Muscle layer of colon (tissue), 2 donors: Measurements from ENCODE around the gene TJP1.
"Not testable (repeated sequence)": the region's sequence is repeated elsewhere in the genome, so short reads cannot be mapped to it uniquely, and the experiment has no call there.

Experiments
- H3K27ac ChIP-seq: one replicate; pipeline ENCODE4 v1.7.0; 2013; ENCODE audit warnings: low read depth, mild to moderate bottlenecking, low read length, moderate library complexity
- H3K27me3 ChIP-seq, 2 donors: one replicate each; pipeline ENCODE4 v1.7.0; 2013; ENCODE audit warnings: low read length in 2 of 2, mild to moderate bottlenecking in 2 of 2; ENCODE audit not compliant: insufficient read depth in 2 of 2, control insufficient read depth in 1 of 2
- H3K36me3 ChIP-seq: one replicate; pipeline ENCODE4 v1.7.0; 2013; ENCODE audit warnings: mild to moderate bottlenecking, low read length; ENCODE audit not compliant: insufficient read depth
- H3K4me1 ChIP-seq: one replicate; pipeline ENCODE4 v1.7.0; 2013; ENCODE audit warnings: mild to moderate bottlenecking, low read length; ENCODE audit not compliant: insufficient read depth
- H3K4me3 ChIP-seq, 2 donors: one replicate each; pipeline ENCODE4 v1.7.0; 2013; ENCODE audit warnings: low read length in 2 of 2, low read depth in 1 of 2, mild to moderate bottlenecking in 1 of 2, moderate library complexity in 1 of 2
- H3K9ac ChIP-seq: one replicate; pipeline ENCODE4 v1.7.0; 2013; ENCODE audit warnings: low read length
- H3K9me3 ChIP-seq: one replicate; pipeline ENCODE4 v1.7.0; 2013; ENCODE audit warnings: mild to moderate bottlenecking, low read length
- donor health status: abdominal sarcoma.
- donor health status: Adenocarcinoma of cecum.

The TJP1 gene

DNA sequence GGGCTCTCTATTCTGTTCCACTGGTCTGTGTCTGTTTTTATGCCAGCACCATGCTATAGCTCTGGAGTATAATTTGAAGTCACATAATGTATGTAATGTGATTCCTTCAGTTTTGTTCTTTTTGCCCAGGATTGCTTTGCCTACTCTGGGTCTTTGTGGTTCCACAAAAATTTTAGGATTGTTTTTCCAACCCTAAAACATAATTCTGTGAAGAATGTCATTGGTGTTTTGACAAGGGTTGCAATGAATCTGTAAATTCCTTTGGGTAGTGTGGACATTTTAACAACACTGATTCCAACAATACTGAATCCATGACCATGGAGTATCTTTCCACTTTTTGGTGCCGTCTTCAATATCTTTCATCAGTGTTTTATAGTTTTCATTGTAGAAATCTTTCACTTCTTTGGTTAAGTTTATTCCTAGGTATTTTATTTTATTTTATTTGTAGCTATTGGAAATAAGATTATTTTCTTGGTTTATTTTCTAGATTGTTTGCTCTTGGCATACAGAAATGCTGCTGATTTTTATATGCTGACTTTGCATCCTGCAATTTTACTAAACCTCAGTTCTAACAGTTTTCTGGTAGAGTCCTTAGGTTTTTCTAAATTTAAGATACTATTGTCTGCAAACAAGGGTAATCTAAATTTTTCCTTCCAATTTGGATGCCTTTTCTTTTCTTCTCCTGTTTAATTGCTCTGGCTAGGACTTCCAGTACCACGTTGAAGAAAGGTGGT, 29.7 kb downstream of the TJP1 start:
- Histone ChIP-seq H3K27me3 (no peaks in the 10 kb centered on the region), H3K9ac (no peak overlapping the region), H3K4me1 (peaks cover 8% of the 10 kb centered on the region), H3K9me3 (no peaks in the 10 kb centered on the region), H3K27ac (no peak overlapping the region), H3K36me3 (peaks cover 4% of the 10 kb centered on the region), H3K4me3 (no peak overlapping the region)

DNA sequence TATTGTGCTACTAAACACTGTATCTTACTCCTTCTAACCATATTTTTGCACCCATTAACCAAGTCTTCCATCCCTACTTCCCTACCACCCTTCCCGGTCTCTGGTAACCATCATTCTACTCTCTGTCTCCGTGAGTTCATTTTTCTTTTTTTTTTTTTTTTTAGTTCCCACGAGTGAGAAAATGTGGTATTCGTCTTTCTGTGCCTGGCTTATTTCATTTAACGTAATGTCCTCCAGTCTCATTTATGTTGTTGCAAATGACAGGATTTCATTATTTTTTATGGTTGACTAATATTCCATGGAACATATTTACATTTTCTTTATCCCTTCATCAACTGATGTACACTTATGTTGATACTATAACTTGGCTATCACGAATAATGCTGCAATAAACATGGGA, 31.7 kb downstream of the TJP1 start:
- H3K4me3 ChIP-seq = no peak overlapping the region
- no peaks in the 10 kb centered on the region for H3K9me3 ChIP-seq
- H3K36me3 ChIP-seq = peaks cover 4% of the 10 kb centered on the region
- no peak overlapping the region for H3K27ac ChIP-seq
- H3K4me1 ChIP-seq = peaks cover 13% of the 10 kb centered on the region
- H3K27me3 ChIP-seq = no peaks in the 10 kb centered on the region
- H3K9ac ChIP-seq = no peak overlapping the region

DNA sequence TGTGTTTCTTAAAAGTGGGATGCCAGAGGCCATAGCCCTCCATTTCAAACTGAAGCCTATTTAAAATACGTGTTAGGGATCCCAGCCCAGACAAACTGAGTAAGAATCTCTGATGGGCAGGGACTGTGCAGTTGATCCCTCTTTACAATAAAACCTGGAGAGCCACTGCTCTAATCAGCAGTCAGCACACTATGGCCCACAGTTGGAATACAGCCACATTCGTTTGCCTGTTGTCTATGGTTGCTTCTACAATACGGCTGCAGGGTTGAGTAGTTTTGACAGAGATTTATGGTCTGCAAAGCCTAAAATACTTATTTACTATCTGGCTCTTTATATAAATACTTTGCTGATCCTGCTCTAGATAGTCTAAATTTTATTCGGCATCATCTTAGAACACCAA, 32.4 kb downstream of the TJP1 start:
- Histone ChIP-seq H3K4me3 (no peak overlapping the region), H3K36me3 (peaks cover 4% of the 10 kb centered on the region), H3K4me1 (peaks cover 13% of the 10 kb centered on the region), H3K27me3 (no peaks in the 10 kb centered on the region), H3K27ac (no peak overlapping the region), H3K9ac (no peak overlapping the region), H3K9me3 (no peaks in the 10 kb centered on the region)

DNA sequence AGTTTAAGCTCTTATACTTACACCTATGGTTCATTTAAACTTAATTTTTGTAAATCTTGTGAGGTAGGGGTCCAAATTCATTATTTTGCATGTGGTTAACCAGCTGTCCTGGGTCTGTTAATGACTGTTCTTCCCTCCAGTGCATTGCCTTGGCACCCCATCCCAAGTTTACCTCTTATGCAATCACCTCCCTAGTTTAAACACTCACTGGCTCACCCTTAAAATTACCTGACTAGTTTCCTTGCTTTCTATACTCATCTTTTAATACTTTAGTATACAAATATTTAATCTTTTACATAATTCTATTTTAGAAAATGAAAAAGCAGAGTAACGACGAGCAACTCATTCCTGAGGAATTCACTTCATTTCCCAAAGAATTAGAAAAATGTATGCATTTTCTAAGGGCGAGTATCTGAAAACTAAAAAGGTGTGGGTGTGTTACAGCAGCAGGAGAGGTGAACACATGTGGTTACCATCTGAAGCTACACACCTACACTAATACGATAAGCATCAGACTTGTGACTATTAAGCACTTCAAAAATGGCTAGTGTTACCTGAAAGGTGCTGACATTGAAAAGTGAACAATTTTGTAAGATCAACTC, 33.7 kb downstream of the TJP1 start:
- Histone ChIP-seq H3K4me3 (no peak overlapping the region), H3K4me1 (peaks cover 13% of the 10 kb centered on the region), H3K9me3 (no peaks in the 10 kb centered on the region), H3K9ac (no peak overlapping the region), H3K27ac (no peak overlapping the region), H3K27me3 (no peaks in the 10 kb centered on the region), H3K36me3 (peaks cover 4% of the 10 kb centered on the region)

DNA sequence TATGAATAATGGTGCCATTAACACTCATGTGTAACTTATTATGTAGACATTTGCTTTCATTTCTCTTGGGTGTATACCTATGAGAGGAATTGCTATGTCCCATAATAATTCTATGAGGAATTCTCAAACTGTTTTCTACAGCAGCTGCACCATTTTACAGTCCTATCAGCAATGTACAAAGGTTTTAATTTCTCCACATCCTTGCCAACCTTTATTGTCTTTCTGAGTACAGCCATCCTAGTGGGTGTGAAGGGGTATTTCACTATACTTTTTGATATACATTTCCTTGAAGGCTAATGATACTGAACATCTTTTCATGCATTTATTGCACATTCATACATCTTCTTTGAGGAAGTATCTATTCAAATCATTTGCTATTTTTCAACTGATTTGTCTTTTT, 34.5 kb downstream of the TJP1 start:
- H3K36me3 ChIP-seq = no peaks in the 10 kb centered on the region
- H3K27ac ChIP-seq = no peak overlapping the region
- H3K4me1 ChIP-seq = peaks cover 13% of the 10 kb centered on the region
- H3K27me3 ChIP-seq = no peaks in the 10 kb centered on the region
- no peaks in the 10 kb centered on the region for H3K9me3 ChIP-seq
- H3K4me3 ChIP-seq = no peak overlapping the region
- H3K9ac ChIP-seq = no peak overlapping the region

DNA sequence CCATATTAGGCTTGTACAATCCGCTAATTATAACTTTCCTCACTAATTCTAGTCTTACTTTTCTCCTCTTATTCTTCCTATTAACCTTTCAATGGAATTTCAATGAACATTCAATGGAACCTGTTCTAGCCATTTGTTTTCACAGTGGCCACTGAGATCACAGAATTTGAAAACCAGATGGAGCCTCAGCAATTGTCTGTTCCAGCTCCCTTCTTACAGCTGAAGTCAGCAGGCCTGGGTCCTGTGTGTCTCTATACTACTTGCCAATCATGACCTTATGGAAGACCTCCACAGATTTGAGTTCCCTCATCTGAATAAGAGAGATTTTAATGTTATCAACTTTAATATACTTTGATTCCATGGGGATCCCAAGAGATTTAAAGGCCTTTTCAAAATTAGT, 36.6 kb downstream of the TJP1 start:
- Histone ChIP-seq H3K36me3 (no peaks in the 10 kb centered on the region), H3K9ac (no peak overlapping the region), H3K4me3 (no peak overlapping the region), H3K4me1 (peaks cover 13% of the 10 kb centered on the region), H3K27me3 (no peaks in the 10 kb centered on the region), H3K9me3 (no peaks in the 10 kb centered on the region), H3K27ac (no peak overlapping the region)

DNA sequence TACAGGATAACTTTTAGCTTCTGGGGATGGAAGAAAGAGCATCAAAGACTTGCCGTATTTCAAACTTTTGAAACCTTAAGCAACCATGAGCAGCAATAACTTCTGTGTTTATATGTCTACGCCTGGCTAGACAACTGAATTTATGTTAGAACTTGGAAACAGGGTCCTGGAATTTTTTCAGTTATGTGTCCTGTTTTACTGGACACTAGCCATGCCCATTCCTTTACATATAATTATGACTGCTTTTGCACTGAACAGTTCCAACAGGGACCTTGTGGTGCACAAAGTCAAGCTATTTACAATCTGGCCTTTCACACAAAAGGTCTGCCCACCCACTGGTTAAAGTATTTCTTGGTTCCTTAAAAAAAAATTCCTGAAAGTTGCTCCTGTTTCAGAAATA, 37.1 kb downstream of the TJP1 start:
- H3K27ac ChIP-seq = no peak overlapping the region
- no peaks in the 10 kb centered on the region for H3K27me3 ChIP-seq
- peaks cover 13% of the 10 kb centered on the region for H3K4me1 ChIP-seq
- no peak overlapping the region for H3K4me3 ChIP-seq
- no peaks in the 10 kb centered on the region for H3K9me3 ChIP-seq
- no peaks in the 10 kb centered on the region for H3K36me3 ChIP-seq
- H3K9ac ChIP-seq = no peak overlapping the region

DNA sequence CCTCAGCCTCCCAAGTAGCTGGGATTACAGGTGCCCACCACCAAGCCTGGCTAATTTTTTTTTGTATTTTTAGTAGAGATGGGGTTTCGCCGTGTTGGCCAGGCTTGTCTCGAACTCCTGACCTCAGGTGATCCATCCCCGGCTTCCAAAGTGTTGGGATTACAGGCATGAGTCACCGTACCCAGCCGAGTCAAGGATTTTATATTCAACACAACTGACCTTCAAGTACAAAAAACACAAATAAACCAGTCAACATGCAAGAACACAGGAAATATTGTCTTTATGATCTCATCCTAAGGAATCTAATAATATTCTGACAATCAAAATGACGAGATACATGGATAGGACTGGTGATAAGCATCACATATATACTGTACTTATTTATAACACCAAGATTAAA, 37.9 kb downstream of the TJP1 start:
- no peaks in the 10 kb centered on the region for H3K27me3 ChIP-seq
- H3K27ac ChIP-seq = no peak overlapping the region

DNA sequence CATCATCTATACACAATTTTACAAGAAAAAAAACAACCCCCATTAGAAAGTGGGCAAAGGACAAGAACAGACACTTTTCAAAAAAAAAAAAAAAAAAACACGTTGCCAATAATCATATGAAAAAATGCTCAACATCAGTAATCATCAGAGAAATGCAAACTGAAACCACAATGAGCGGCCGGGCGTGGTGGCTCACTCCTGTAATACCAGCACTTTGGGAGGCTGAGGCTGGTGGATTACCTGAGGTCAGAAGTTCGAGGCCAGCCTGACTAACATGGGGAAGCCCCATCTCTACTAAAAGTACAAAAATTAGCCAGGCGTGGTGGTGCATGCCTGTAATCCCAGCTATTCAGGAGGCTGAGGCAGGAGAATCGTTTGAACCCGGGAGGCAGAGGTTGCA, 39.5 kb downstream of the TJP1 start:
- H3K9ac ChIP-seq, H3K4me3 ChIP-seq, H3K27me3 ChIP-seq, H3K36me3 ChIP-seq, H3K27ac ChIP-seq, H3K9me3 ChIP-seq: not testable (repeated sequence)
- H3K4me1 ChIP-seq = peaks cover 10% of the 10 kb centered on the region

More for the DNA sequence above, 37.9 kb downstream of the TJP1 start:
- Histone ChIP-seq H3K9me3 (no peaks in the 10 kb centered on the region), H3K9ac (no peak overlapping the region), H3K36me3 (no peaks in the 10 kb centered on the region), H3K4me3 (no peak overlapping the region), H3K4me1 (peaks cover 6% of the 10 kb centered on the region)

DNA sequence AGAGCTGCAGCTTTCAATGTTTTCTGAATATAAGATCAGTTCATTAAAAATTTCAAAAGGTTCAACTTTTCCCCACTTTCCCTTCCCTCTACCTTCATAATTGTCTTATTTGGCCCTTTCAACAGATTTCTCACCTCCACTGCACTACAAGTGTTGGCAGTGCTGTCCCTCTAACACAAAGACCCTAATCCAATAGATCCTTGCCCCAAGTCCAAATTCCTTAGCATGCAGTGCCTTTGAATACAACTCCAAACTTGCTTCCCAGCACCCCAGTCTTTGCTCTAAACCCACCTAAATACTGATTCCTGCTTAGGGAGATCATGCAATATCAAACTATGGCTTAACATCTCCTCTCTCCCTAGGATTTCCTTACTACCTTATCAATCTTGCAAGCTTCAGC, 43.9 kb downstream of the TJP1 start:
- H3K9me3 ChIP-seq = no peaks in the 10 kb centered on the region
- no peaks in the 10 kb centered on the region for H3K27me3 ChIP-seq
- no peak overlapping the region for H3K27ac ChIP-seq
- no peak overlapping the region for H3K4me3 ChIP-seq
- H3K9ac ChIP-seq = no peak overlapping the region
- H3K36me3 ChIP-seq = no peaks in the 10 kb centered on the region
- H3K4me1 ChIP-seq = peaks cover 6% of the 10 kb centered on the region

DNA sequence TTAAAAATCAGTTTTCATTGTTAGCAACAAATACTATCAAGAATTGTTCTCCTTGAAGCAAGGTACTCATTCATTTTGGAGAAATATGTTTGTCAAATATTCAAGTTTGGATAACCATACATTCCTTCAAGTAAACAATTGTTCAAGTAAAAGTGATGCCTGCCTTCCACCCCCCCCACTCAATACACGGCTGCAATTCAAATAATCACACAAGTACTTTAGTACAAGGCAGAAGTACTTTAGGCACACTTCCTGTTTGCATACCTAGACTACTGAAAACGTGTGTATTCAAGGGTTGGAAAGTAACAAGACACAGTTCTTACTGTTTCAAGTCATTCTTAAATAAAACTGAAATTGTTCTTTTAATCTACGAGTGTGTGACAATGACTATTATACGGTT, 45.4 kb downstream of the TJP1 start:
- H3K9me3 ChIP-seq = no peaks in the 10 kb centered on the region
- H3K4me3 ChIP-seq = no peak overlapping the region
- no peak overlapping the region for H3K9ac ChIP-seq
- H3K36me3 ChIP-seq = no peaks in the 10 kb centered on the region
- H3K27ac ChIP-seq = no peak overlapping the region
- H3K27me3 ChIP-seq = no peaks in the 10 kb centered on the region
- H3K4me1 ChIP-seq = peaks cover 6% of the 10 kb centered on the region

DNA sequence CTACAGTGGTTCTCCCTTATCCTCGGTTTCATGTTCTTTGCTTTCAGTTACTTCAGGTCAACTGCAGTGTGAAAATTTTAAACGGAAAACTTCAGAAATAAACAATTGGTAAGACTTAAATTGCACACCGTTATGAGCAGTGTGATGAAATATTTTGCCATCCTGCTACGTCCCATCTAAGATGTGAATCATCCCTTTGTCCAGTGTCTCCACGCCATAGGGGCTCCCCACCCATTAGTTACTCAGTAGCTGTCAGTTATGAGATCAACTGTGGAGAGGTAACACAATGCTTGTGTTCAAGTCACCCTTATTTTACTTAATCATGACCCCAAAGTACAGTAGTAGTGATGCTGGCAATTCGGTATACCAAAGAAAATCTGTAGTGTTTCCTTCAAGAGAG, 47.4 kb downstream of the TJP1 start:
- no peak overlapping the region for H3K27ac ChIP-seq
- no peaks in the 10 kb centered on the region for H3K27me3 ChIP-seq
- no peak overlapping the region for H3K9ac ChIP-seq

More for the DNA sequence above, 47.4 kb downstream of the TJP1 start:
- Histone ChIP-seq H3K9me3 (no peaks in the 10 kb centered on the region), H3K36me3 (peaks cover 5% of the 10 kb centered on the region), H3K4me1 (peaks cover 6% of the 10 kb centered on the region), H3K4me3 (no peak overlapping the region)
